Peyer's patch (tissue), 4 donors: ENCODE data around the gene C4orf50. TPM values are rescaled to one million over a fixed set of nuclear protein-coding genes. Genes with fewer than 3 reads are reported as not detected.

Experiments
- DNase-seq, 3 donors: peaks; one replicate each; pipeline ENCODE4 v3.0.0-alpha.2; 2017 to 2019
- H3K27ac ChIP-seq, 4 donors: fragments of 200-600 bp; sonication (generic); one replicate each; pipeline ENCODE4 v1.5.1; 2016 to 2019
- H3K27me3 ChIP-seq, 2 donors: fragments of 200-600 bp; sonication (generic); one replicate each; pipeline ENCODE4 v1.5.1; 2019
- H3K36me3 ChIP-seq, 3 donors: fragments of 200-600 bp; sonication (generic); one replicate each; pipeline ENCODE4 v1.5.1; 2016 to 2019
- H3K4me1 ChIP-seq, 4 donors: fragments of 200-600 bp; sonication (generic); one replicate each; pipeline ENCODE4 v1.5.1; 2016 to 2019
- H3K4me3 ChIP-seq, 4 donors: fragments of 200-600 bp; sonication (generic); 1 replicate in 3 of 4; 2 replicates in 1 of 4; pipeline ENCODE4 v1.5.1; 2016 to 2019; ENCODE audit warnings: mild to moderate bottlenecking in 1 of 4
- H3K9me3 ChIP-seq, 4 donors: fragments of 200-600 bp; sonication (generic); one replicate each; pipeline ENCODE4 v1.5.1; 2016 to 2019; ENCODE audit warnings: mild to moderate bottlenecking in 1 of 4
- POLR2A ChIP-seq, 2 donors: fragments of 450-650 bp; IDR thresholded peaks; one replicate each; pipeline ENCODE4 v1.5.1; 2017; ENCODE audit warnings: antibody characterized with exemption in 2 of 2, mild to moderate bottlenecking in 2 of 2, moderate library complexity in 2 of 2
- total RNA-seq, 4 donors: library from RNA; depleted of rRNA; stranded (reverse); fragments of >200 nt; gene quantifications; one replicate each; pipeline ENCODE4 v1.1.0, GENCODE V29; 2016
- TF ChIP-seq, protein P1 (sequence below), 6 experiments: fragments of 450-650 bp in 4 of 6; fragments of 200-600 bp in 2 of 6; sonication (generic) in 1 of 6; IDR thresholded peaks; one replicate each; pipeline ENCODE4 v1.5.1; 2017 to 2019; ENCODE audit warnings: antibody characterized with exemption in 6 of 6, mild to moderate bottlenecking in 3 of 6, moderate library complexity in 1 of 6

The C4orf50 gene
- total RNA-seq, 4 donors from 2014 or later, result 0.19 to 0.83 (median 0.40) TPM; not detected in 1

DNA sequence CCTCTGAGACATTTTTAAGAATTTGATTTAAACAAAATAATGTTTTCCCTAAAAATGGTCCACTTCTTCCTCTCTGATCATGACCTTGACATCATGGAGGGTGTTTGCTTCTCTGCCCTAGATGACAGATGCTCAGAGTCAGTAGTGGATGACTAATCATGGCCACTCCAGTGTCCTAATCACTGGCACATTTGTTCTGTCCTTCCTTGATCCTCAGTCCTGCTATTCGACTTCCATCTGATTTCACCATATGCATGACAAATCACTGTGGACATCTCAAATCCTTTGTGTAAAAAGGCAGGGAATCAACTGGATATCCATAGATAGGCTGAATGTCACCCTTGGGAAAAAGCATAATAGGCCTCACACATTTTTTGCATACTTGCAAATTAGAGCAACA, 134.3 kb downstream of the C4orf50 start:
- H3K27me3 ChIP-seq, result peaks cover 0 to 13% of the 10 kb centered on the region in 2 donors
- no peaks in the 10 kb centered on the region for H3K9me3 ChIP-seq
- H3K4me1 ChIP-seq, result peaks cover 0 to 16% (median 0%) of the 10 kb centered on the region in 4 donors
- no peak overlapping the region for H3K27ac ChIP-seq
- H3K36me3 ChIP-seq, result no peaks in the 10 kb centered on the region
- DNase-seq, result no peak
- no peak for TF ChIP-seq POLR2A (IDR thresholded peaks at IDR 0.05)
- TF ChIP-seq, protein P1, sequence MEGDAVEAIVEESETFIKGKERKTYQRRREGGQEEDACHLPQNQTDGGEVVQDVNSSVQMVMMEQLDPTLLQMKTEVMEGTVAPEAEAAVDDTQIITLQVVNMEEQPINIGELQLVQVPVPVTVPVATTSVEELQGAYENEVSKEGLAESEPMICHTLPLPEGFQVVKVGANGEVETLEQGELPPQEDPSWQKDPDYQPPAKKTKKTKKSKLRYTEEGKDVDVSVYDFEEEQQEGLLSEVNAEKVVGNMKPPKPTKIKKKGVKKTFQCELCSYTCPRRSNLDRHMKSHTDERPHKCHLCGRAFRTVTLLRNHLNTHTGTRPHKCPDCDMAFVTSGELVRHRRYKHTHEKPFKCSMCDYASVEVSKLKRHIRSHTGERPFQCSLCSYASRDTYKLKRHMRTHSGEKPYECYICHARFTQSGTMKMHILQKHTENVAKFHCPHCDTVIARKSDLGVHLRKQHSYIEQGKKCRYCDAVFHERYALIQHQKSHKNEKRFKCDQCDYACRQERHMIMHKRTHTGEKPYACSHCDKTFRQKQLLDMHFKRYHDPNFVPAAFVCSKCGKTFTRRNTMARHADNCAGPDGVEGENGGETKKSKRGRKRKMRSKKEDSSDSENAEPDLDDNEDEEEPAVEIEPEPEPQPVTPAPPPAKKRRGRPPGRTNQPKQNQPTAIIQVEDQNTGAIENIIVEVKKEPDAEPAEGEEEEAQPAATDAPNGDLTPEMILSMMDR (IDR thresholded peaks at IDR 0.05), result no peak
- no peak overlapping the region for H3K4me3 ChIP-seq

DNA sequence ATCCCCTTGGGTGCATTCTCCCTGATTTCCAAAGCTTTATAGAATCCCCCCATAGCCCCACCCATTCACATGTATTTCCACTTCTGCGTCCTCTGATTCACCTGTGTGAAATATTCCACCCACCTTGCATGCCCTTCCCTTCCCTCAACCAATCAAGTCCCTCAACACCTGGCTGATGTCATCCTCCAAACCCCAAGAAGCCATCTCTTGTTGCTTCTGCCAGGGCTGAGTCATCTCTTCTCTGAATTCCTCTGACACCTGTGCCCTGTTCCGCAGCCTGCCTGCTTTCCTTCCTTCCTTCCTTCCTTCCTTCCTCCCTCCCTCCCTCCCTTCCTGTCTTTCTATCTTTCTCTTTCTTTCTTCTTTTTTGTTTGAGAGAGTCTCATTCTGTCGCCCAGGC, 135.3 kb downstream of the C4orf50 start:
- H3K27me3 ChIP-seq, result peaks cover 0 to 9% of the 10 kb centered on the region in 2 donors
- H3K4me3 ChIP-seq, result no peak overlapping the region
- H3K36me3 ChIP-seq, result no peaks in the 10 kb centered on the region
- H3K27ac ChIP-seq, result no peak overlapping the region
- H3K4me1 ChIP-seq, result peaks cover 0 to 12% (median 0%) of the 10 kb centered on the region in 4 donors
- no peak for DNase-seq
- no peak for TF ChIP-seq POLR2A (IDR thresholded peaks at IDR 0.05)
- TF ChIP-seq, protein P1 (IDR thresholded peaks at IDR 0.05), result no peak
- no peaks in the 10 kb centered on the region for H3K9me3 ChIP-seq

DNA sequence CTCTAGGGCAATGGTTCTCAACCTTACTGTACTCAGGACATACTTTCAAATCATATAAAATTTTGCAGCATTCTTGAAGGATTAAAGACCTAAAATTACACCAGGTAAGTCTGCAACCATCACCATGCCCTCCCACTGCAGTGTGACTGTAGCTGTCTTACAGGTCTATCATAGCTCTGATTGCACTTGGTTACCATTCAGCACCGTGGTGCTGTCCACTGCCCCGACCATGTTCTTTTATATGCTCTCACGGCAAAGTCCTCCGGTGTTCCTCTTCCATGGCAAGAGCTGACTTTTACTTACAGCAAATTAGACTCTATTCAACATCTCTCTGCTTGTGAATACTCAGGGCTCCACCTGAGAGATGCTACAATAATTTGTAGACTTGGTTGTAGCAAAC, 136.9 kb downstream of the C4orf50 start:
- Histone ChIP-seq H3K27ac (no peak overlapping the region), H3K4me3 (no peak overlapping the region), H3K27me3 (no peaks in the 10 kb centered on the region), H3K4me1 (no peaks in the 10 kb centered on the region), H3K9me3 (no peaks in the 10 kb centered on the region), H3K36me3 (no peaks in the 10 kb centered on the region)
- TF ChIP-seq POLR2A (IDR thresholded peaks at IDR 0.05), result no peak
- TF ChIP-seq, protein P1 (IDR thresholded peaks at IDR 0.05), result no peak
- no peak for DNase-seq

DNA sequence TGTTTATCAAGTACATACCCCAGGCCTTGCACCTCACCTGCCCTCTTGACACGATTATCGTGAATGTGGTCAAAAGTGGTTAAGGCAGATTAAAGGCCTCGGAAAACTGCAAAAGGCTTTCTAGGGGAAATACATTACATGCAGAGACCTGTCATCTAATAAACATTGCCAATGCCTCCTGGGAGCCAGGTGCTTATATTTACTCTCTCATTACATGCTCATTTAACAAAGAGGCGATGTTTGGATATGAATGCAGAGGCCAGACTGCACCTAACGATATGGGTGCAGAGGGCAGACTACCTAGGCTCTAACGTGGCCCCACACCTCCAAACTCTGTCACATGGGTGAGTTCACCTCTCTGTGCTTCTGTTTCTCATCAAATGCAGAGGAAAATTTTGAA, 139.9 kb downstream of the C4orf50 start:
- Histone ChIP-seq H3K27ac (no peak overlapping the region), H3K36me3 (no peaks in the 10 kb centered on the region), H3K9me3 (no peaks in the 10 kb centered on the region), H3K4me1 (no peaks in the 10 kb centered on the region), H3K4me3 (no peak overlapping the region), H3K27me3 (no peaks in the 10 kb centered on the region)
- no peak for DNase-seq
- no peak for TF ChIP-seq POLR2A (IDR thresholded peaks at IDR 0.05)
- TF ChIP-seq, protein P1 (IDR thresholded peaks at IDR 0.05), result no peak

DNA sequence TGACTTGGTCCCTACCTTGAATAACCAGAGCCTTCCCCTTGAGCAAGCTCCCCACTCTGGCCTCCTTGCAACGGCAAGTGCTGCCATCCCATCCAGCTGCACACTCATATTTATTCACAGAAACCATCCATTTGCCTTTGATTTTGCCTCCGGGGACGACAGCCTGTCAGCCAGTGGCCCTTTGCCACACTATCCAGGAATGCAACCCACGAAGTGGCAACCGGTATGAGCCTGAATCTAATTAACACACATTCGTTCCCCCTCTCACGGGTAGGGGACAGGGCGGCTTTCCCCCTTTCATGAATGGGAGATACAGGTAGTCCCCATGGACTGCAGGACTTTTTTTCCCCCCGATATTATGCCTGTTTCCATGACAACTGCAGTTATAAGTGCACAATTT, 140.8 kb downstream of the C4orf50 start:
- H3K27ac ChIP-seq, result no peak overlapping the region
- H3K4me1 ChIP-seq, result no peaks in the 10 kb centered on the region
- no peak for DNase-seq
- H3K27me3 ChIP-seq, result no peaks in the 10 kb centered on the region
- no peak overlapping the region for H3K4me3 ChIP-seq
- no peaks in the 10 kb centered on the region for H3K36me3 ChIP-seq
- H3K9me3 ChIP-seq, result no peaks in the 10 kb centered on the region
- no peak for TF ChIP-seq POLR2A (IDR thresholded peaks at IDR 0.05)
- TF ChIP-seq, protein P1 (IDR thresholded peaks at IDR 0.05), result no peak
